Ovary (tissue), 3 donors: ENCODE data around the gene GSTT4.

ENCODE experiments used
- POLR2A ChIP-seq: fragments of 450-650 bp; IDR thresholded peaks from one replicate; pipeline ENCODE4 v1.6.1; 2017; ENCODE audit warnings: antibody characterized with exemption, mild to moderate bottlenecking, moderate library complexity
- TF ChIP-seq, protein P1 (sequence below), 3 donors: fragments of 450-650 bp in 2 of 3; fragments of 200-600 bp in 1 of 3; IDR thresholded peaks; one replicate each; pipeline versions ENCODE4 v1.5.1 to v1.8.0; 2016 to 2022; ENCODE audit warnings: antibody characterized with exemption in 3 of 3, mild to moderate bottlenecking in 1 of 3
- donor health status: DM: no; HTN: no; CAD: no.

DNA sequence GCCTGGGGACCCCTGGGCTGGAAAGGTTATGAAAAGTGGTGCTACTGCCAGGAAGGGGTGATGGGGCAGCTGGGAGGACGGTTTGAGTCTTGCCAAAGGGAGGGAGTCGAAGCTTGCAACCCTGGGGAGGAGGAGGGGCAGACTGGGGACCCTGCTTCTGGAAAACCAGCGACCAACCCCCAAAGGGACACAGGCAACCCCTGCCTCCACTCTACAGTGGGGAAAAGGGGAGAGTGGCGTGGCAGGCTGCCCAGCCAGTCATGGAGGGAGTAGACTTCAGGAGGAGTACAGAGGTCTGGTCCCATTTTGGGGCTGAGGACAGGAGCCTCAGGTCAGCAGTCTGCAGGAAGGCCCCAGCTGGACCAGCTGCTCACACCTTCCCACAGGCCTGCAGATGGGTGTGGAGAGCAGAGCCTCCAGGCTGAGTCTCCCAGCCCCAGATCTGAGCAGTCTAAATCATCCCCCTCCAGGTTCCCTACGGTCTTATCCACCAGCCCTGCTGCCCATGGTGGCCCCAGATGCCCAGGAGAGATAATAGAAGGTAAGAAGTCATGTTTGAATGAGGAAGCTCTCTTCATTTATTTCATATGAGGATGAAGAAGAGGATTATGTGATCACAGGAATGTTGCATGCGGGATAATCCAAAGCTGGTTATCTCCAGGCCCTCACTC, 34.3 kb downstream of the GSTT4 start:
- TF ChIP-seq POLR2A, result no peak
- TF ChIP-seq, protein P1, sequence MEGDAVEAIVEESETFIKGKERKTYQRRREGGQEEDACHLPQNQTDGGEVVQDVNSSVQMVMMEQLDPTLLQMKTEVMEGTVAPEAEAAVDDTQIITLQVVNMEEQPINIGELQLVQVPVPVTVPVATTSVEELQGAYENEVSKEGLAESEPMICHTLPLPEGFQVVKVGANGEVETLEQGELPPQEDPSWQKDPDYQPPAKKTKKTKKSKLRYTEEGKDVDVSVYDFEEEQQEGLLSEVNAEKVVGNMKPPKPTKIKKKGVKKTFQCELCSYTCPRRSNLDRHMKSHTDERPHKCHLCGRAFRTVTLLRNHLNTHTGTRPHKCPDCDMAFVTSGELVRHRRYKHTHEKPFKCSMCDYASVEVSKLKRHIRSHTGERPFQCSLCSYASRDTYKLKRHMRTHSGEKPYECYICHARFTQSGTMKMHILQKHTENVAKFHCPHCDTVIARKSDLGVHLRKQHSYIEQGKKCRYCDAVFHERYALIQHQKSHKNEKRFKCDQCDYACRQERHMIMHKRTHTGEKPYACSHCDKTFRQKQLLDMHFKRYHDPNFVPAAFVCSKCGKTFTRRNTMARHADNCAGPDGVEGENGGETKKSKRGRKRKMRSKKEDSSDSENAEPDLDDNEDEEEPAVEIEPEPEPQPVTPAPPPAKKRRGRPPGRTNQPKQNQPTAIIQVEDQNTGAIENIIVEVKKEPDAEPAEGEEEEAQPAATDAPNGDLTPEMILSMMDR (IDR thresholded peaks at IDR 0.05), result no peak
